Endothelial cell (in vitro differentiated cells): ENCODE results near the gene MRPS18B. TPM values are rescaled to one million over a fixed set of nuclear protein-coding genes. Genes with fewer than 3 reads are reported as not detected.

Source experiments
- DNase-seq: peaks from one replicate; pipeline ENCODE4 v3.0.0; 2021; ENCODE audit warnings: low spot score
- H3K27ac Mint-ChIP-seq: one replicate; pipeline ENCODE4 v1.8.0; 2021; ENCODE audit warnings: mixed read lengths, inconsistent platforms; ENCODE audit not compliant: unreplicated experiment
- H3K27me3 Mint-ChIP-seq: one replicate; pipeline ENCODE4 v1.8.0; 2021; ENCODE audit warnings: mild to moderate bottlenecking, moderate library complexity, mixed read lengths, inconsistent platforms; ENCODE audit not compliant: unreplicated experiment
- H3K36me3 Mint-ChIP-seq: one replicate; pipeline ENCODE4 v1.8.0; 2021; ENCODE audit warnings: mild to moderate bottlenecking, low read depth, mixed read lengths, inconsistent platforms; ENCODE audit not compliant: unreplicated experiment
- H3K4me1 Mint-ChIP-seq: one replicate; pipeline ENCODE4 v1.8.0; 2021; ENCODE audit warnings: mild to moderate bottlenecking, mixed read lengths, inconsistent platforms; ENCODE audit not compliant: unreplicated experiment
- H3K4me3 Mint-ChIP-seq: one replicate; pipeline ENCODE4 v1.8.0; 2021; ENCODE audit warnings: mild to moderate bottlenecking, mixed read lengths, inconsistent platforms; ENCODE audit not compliant: unreplicated experiment
- H3K9me3 Mint-ChIP-seq: one replicate; pipeline ENCODE4 v1.8.0; 2021; ENCODE audit warnings: mixed read lengths, inconsistent platforms; ENCODE audit not compliant: unreplicated experiment
- long read RNA-seq: library from polyadenylated mRNA; unstranded; transcript quantifications from one replicate; pipeline ENCODE4 v2.0.0, GENCODE V29; 2020; ENCODE audit not compliant: unreplicated experiment
- total RNA-seq: library from RNA; stranded (reverse); fragmentation: NEBNext Ultra II Directional; extraction: Animal tissue kit (Norgen Biotek cat#: 25700); gene quantifications from one replicate; pipeline ENCODE4 v1.2.1, GENCODE V29; 2021; ENCODE audit not compliant: unreplicated experiment
- TF ChIP-seq, protein P1 (sequence below): fragments of 200-600 bp; sonication (generic); IDR thresholded peaks from one replicate; pipeline ENCODE4 v1.5.0; 2021; ENCODE audit warnings: antibody characterized with exemption; ENCODE audit not compliant: unreplicated experiment

MRPS18B gene
- 39.8 TPM for total RNA-seq
- long read RNA-seq, transcript MRPS18B-206 (7 exons, 1,532 nt): major isoform, 59 of 64 reads
- long read RNA-seq, partial matches to known transcripts: 1 of 64 reads
- long read RNA-seq, other reads (novel, unspliced or antisense): 4 of 64 reads

DNA sequence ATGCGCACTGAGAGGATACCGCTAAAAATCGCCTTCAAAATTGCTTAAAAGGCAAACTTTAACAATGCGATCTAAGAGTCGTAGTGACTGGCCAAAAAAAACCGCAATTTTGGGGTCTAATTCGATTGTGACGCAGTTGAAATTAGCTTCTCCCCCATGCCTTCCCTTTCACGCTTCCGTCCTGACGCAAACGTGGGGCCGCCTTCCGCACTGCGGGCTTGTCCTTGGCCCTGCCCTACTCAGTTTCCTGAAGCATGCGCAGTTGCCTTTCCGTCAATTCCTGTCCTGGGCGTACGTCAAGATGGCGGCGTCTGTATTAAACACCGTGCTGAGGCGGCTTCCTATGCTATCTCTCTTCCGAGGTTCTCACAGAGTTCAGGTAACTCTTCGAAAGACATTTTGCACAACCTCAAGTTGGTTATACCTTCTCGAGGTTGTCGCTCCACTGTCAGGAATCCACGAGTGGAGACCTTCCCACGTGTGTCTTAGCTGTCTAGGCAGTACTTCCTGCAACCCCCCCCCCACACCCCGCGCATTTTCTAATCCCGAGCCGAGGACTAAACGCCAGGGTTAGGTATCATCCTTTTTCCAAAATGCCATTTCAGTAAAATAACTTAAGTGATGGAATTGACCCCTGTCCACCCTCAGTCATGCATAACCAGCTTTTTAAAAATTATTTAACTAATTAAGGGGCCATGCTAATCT lies at the start of gene MRPS18B:
MRPS18B (plus strand) TSS at position 276 of the 705 bp plus-strand sequence; CDS start at position 302, 26 bp downstream.
- H3K27me3 Mint-ChIP-seq: peaks cover 20% of the 10 kb centered on the region
- no peaks in the 10 kb centered on the region for H3K9me3 Mint-ChIP-seq
- TF ChIP-seq, protein P1, sequence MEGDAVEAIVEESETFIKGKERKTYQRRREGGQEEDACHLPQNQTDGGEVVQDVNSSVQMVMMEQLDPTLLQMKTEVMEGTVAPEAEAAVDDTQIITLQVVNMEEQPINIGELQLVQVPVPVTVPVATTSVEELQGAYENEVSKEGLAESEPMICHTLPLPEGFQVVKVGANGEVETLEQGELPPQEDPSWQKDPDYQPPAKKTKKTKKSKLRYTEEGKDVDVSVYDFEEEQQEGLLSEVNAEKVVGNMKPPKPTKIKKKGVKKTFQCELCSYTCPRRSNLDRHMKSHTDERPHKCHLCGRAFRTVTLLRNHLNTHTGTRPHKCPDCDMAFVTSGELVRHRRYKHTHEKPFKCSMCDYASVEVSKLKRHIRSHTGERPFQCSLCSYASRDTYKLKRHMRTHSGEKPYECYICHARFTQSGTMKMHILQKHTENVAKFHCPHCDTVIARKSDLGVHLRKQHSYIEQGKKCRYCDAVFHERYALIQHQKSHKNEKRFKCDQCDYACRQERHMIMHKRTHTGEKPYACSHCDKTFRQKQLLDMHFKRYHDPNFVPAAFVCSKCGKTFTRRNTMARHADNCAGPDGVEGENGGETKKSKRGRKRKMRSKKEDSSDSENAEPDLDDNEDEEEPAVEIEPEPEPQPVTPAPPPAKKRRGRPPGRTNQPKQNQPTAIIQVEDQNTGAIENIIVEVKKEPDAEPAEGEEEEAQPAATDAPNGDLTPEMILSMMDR: no peak
- peak within 1 kb of the TSS; percentile 100 for H3K27ac Mint-ChIP-seq
- H3K36me3 Mint-ChIP-seq: peaks cover 34% of the 10 kb centered on the region
- peak within 1 kb of the TSS; percentile 99 for H3K4me3 Mint-ChIP-seq
- H3K4me1 Mint-ChIP-seq: peaks cover 41% of the 10 kb centered on the region
- peak; percentile 89 for DNase-seq

- Mint-ChIP-seq H3K27me3 (peaks cover 17% of the 10 kb centered on the region), H3K27ac (no peak overlapping the region), H3K9me3 (no peaks in the 10 kb centered on the region), H3K4me3 (peak overlapping the region; percentile 66), H3K4me1 (peaks cover 37% of the 10 kb centered on the region), H3K36me3 (peaks cover 11% of the 10 kb centered on the region)
- DNase-seq: no peak
- TF ChIP-seq, protein P1: no peak
Measured at GRCh38 chr6:30568245-30568644, 49.4 kb upstream of the MRPS18B start.

DNA sequence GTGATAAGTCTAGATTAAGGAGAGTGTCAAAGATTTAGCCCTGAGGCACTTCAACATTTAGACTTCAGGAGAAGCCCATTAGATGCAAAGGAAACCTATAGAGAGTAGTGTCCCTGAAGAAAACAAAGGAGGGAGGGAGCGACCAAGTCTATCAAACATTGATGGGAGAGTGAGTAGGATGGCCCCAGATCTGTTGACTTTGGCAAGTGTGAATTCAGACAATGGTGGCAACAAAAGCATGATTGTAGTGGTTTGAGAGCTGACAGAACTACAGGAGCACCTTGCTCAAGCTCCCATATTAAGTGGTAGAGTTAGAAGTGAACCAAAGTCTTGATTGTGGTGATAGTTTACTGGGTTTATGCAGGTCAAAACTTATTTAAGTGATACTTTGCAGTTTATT lies 47.4 kb upstream of the MRPS18B start:
- Mint-ChIP-seq H3K4me1 (peaks cover 43% of the 10 kb centered on the region), H3K4me3 (peak overlapping the region; percentile 95), H3K36me3 (peaks cover 4% of the 10 kb centered on the region), H3K27ac (no peak overlapping the region), H3K27me3 (peaks cover 17% of the 10 kb centered on the region), H3K9me3 (no peaks in the 10 kb centered on the region)
- TF ChIP-seq, protein P1: no peak
- no peak for DNase-seq

DNA sequence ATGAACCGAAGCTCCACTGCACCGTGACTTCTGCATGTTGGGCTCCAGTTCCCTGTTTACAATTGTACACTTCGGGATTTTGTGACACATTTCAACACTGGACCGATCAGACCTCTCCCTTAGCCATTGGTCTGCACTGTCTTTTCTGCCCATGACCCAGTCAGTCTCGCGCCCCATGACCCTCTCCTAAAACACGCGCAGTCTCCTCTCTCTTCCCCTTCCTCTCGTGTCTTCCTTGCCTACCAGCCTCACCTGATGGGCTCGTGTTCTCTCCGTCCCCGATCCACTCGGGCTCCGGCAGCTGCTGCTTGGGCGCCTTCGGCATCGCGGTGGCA lies 46.9 kb upstream of the MRPS18B start:
- TF ChIP-seq, protein P1: no peak
- Mint-ChIP-seq H3K4me3 (peak overlapping the region; percentile 95), H3K27me3 (peaks cover 18% of the 10 kb centered on the region), H3K27ac (peak overlapping the region; percentile 94), H3K4me1 (peaks cover 43% of the 10 kb centered on the region), H3K9me3 (no peaks in the 10 kb centered on the region), H3K36me3 (peaks cover 4% of the 10 kb centered on the region)
- no peak for DNase-seq

DNA sequence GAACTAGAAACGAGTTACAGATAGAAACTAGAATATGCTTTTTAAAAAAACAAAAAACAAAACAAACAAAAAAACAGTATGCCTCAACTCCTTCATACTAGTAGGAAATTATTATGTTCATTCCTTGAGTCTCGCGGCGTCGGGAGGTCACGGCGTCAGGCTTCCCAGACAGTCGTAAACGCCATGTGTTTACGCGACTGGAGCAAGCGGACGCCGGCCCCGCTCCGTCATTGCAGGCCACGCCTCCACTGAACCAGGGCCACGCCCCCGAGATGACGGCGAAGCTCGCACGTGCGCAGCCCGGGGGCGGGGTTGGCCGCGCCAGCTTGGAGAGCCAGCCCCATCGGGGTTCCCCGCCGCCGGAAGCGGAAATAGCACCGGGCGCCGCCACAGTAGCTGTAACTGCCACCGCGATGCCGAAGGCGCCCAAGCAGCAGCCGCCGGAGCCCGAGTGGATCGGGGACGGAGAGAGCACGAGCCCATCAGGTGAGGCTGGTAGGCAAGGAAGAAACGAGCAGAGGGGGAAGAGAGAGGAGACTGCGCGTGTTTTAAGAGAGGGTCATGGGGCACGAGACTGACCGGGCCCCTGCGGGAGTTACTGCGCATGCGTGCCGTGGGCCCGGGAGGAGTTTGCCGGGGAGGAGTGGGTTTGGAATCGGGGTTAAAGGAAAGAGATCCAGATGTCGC lies 46.4 kb upstream of the MRPS18B start, which contains the start of gene ABCF1:
ABCF1 (plus strand) TSS at position 368 of the 687 bp plus-strand sequence; CDS start at position 414, 46 bp downstream.
- DNase-seq: peak; percentile 100
- H3K27me3 Mint-ChIP-seq: peaks cover 18% of the 10 kb centered on the region
- peaks cover 4% of the 10 kb centered on the region for H3K36me3 Mint-ChIP-seq
- peaks cover 43% of the 10 kb centered on the region for H3K4me1 Mint-ChIP-seq
- TF ChIP-seq, protein P1: no peak
- peak within 1 kb of the TSS; percentile 95 for H3K4me3 Mint-ChIP-seq
- H3K9me3 Mint-ChIP-seq: no peaks in the 10 kb centered on the region
- peak within 1 kb of the TSS; percentile 99 for H3K27ac Mint-ChIP-seq
